22Rv1 (cell line): Measurements from ENCODE around the gene LPO.

Source experiments
- H3K27ac ChIP-seq: fragments of 450-650 bp; 2 replicates; pipeline ENCODE4 v1.5.1; 2017
- CTCF ChIP-seq: fragments of 450-650 bp; IDR thresholded peaks from 2 replicates; pipeline ENCODE4 v1.5.1; 2017; ENCODE audit warnings: mild to moderate bottlenecking
- ZFX ChIP-seq: fragments of 450-650 bp; IDR thresholded peaks from 2 replicates; pipeline ENCODE4 v1.6.1; 2017; ENCODE audit warnings: antibody characterized with exemption, borderline replicate concordance

The LPO gene

GRCh38 chr17:58246781-58247180 lies 8.4 kb downstream of the LPO start:
- TF ChIP-seq CTCF (no peak), ZFX (no peak)
- H3K27ac ChIP-seq: no peak overlapping the region

- no peak overlapping the region for H3K27ac ChIP-seq
Observed at GRCh38 chr17:58247511-58248363, 9.4 kb downstream of the LPO start.

GRCh38 chr17:58248955-58249269 lies 10.5 kb downstream of the LPO start:
- TF ChIP-seq ZFX: no peak
- TF ChIP-seq CTCF: no peak
- H3K27ac ChIP-seq: no peak overlapping the region

More at GRCh38 chr17:58247511-58248363, 9.4 kb downstream of the LPO start:
- no peak for TF ChIP-seq ZFX
- TF ChIP-seq CTCF: no peak

GRCh38 chr17:58249270-58250133 lies 11.1 kb downstream of the LPO start:
- H3K27ac ChIP-seq: no peak overlapping the region
- TF ChIP-seq ZFX: no peak
- TF ChIP-seq CTCF: peak; percentile 97

GRCh38 chr17:58250344-58251011 lies 12.1 kb downstream of the LPO start:
- no peak overlapping the region for H3K27ac ChIP-seq
- no peak for TF ChIP-seq ZFX
- TF ChIP-seq CTCF: no peak

- TF ChIP-seq ZFX (no peak), CTCF (no peak)
- H3K27ac ChIP-seq: no peak overlapping the region
Observed at GRCh38 chr17:58252141-58252540, 13.8 kb downstream of the LPO start.

GRCh38 chr17:58253082-58253481 lies 14.7 kb downstream of the LPO start:
- TF ChIP-seq ZFX: no peak
- H3K27ac ChIP-seq: no peak overlapping the region
